Progenitor cell of endocrine pancreas (in vitro differentiated cells): ENCODE data around the gene UBASH3B. TPM values are rescaled to one million over a fixed set of nuclear protein-coding genes. Genes with fewer than 3 reads are reported as not detected.
"Not testable (repeated sequence)": the region's sequence is repeated elsewhere in the genome, so short reads cannot be mapped to it uniquely, and the experiment has no call there.

Source experiments
- DNase-seq: peaks from one replicate; pipeline ENCODE4 v3.0.0; 2021; ENCODE audit warnings: low spot score; ENCODE audit not compliant: unreplicated experiment
- H3K27ac Mint-ChIP-seq: 2 replicates; pipeline ENCODE4 v1.8.0; 2021; ENCODE audit warnings: mild to moderate bottlenecking, moderate library complexity, mixed read lengths
- H3K27me3 Mint-ChIP-seq: 2 replicates; pipeline ENCODE4 v1.8.0; 2021; ENCODE audit warnings: mixed read lengths
- H3K36me3 Mint-ChIP-seq: 2 replicates; pipeline ENCODE4 v1.8.0; 2022; ENCODE audit warnings: mixed read lengths; ENCODE audit not compliant: insufficient read depth
- H3K4me1 Mint-ChIP-seq: 2 replicates; pipeline ENCODE4 v1.8.0; 2021; ENCODE audit warnings: low read depth, mixed read lengths
- H3K4me3 Mint-ChIP-seq: 2 replicates; pipeline ENCODE4 v1.8.0; 2021; ENCODE audit warnings: low read depth, mild to moderate bottlenecking, moderate library complexity, mixed read lengths
- H3K9me3 Mint-ChIP-seq: 2 replicates; pipeline ENCODE4 v1.8.0; 2021; ENCODE audit warnings: low read depth, mixed read lengths
- CTCF ChIP-seq: fragments of 200-600 bp; sonication (generic); IDR thresholded peaks from one replicate; pipeline ENCODE4 v1.5.0; 2021; ENCODE audit warnings: antibody characterized with exemption, mild to moderate bottlenecking; ENCODE audit not compliant: unreplicated experiment
- total RNA-seq: library from RNA; stranded (reverse); gene quantifications from 2 replicates; pipeline ENCODE4 v1.2.1, GENCODE V29; 2021

UBASH3B gene
- total RNA-seq, 1 donor from 2014 or later = 2.4 TPM

- no peak for DNase-seq
- no peaks in the 10 kb centered on the region for H3K36me3 Mint-ChIP-seq
- H3K27ac Mint-ChIP-seq = no peak overlapping the region
- H3K4me1 Mint-ChIP-seq = no peaks in the 10 kb centered on the region
- H3K4me3 Mint-ChIP-seq = no peak overlapping the region
- no peak for TF ChIP-seq CTCF
- peaks cover 4% of the 10 kb centered on the region for H3K9me3 Mint-ChIP-seq
- H3K27me3 Mint-ChIP-seq = peaks cover 19% of the 10 kb centered on the region
Measured at GRCh38 chr11:122617926-122618325, 37.6 kb upstream of the UBASH3B start.

GRCh38 chr11:122618927-122619326 lies 36.6 kb upstream of the UBASH3B start:
- no peak for DNase-seq
- Mint-ChIP-seq H3K27ac (no peak overlapping the region), H3K4me1 (no peaks in the 10 kb centered on the region), H3K27me3 (peaks cover 22% of the 10 kb centered on the region), H3K4me3 (no peak overlapping the region), H3K9me3 (peaks cover 4% of the 10 kb centered on the region), H3K36me3 (no peaks in the 10 kb centered on the region)
- no peak for TF ChIP-seq CTCF

DNA sequence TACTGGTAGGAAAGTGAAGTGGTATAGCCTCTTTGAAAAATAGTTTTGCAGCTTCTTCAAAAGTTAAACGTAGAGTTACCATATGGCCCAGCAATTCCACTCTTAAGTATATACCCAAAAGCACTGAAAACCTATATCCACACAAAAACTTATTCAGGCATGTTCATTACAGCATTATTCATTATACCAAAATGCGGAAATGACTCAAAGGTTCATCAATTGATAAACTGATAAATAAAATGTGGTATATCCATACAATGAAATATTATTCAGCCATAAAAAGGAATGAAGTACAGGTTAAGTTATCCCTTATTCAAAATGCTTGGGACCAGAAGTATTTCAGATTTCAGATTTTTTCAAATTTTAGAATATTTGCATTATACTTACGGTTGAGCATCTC lies 35.8 kb upstream of the UBASH3B start:
- no peak for DNase-seq
- no peaks in the 10 kb centered on the region for H3K4me1 Mint-ChIP-seq
- H3K4me3 Mint-ChIP-seq = no peak overlapping the region
- peaks cover 4% of the 10 kb centered on the region for H3K9me3 Mint-ChIP-seq
- H3K36me3 Mint-ChIP-seq = no peaks in the 10 kb centered on the region
- no peak overlapping the region for H3K27ac Mint-ChIP-seq
- H3K27me3 Mint-ChIP-seq = peaks cover 22% of the 10 kb centered on the region
- TF ChIP-seq CTCF = no peak

- DNase-seq, H3K4me3 Mint-ChIP-seq, H3K4me1 Mint-ChIP-seq, H3K36me3 Mint-ChIP-seq, H3K27ac Mint-ChIP-seq, H3K9me3 Mint-ChIP-seq: not testable (repeated sequence)
- peaks cover 24% of the 10 kb centered on the region for H3K27me3 Mint-ChIP-seq
Measured at GRCh38 chr11:122625501-122625900, 30.0 kb upstream of the UBASH3B start.

GRCh38 chr11:122625976-122626665 lies 29.4 kb upstream of the UBASH3B start:
- Mint-ChIP-seq H3K27me3 (peaks cover 24% of the 10 kb centered on the region), H3K9me3 (no peaks in the 10 kb centered on the region), H3K27ac (no peak overlapping the region), H3K4me3 (no peak overlapping the region), H3K36me3 (no peaks in the 10 kb centered on the region), H3K4me1 (no peaks in the 10 kb centered on the region)
- DNase-seq = no peak
- no peak for TF ChIP-seq CTCF

- no peaks in the 10 kb centered on the region for H3K36me3 Mint-ChIP-seq
- no peak for TF ChIP-seq CTCF
- peaks cover 18% of the 10 kb centered on the region for H3K27me3 Mint-ChIP-seq
- H3K4me1 Mint-ChIP-seq = no peaks in the 10 kb centered on the region
- no peak for DNase-seq
- H3K9me3 Mint-ChIP-seq = no peaks in the 10 kb centered on the region
- H3K27ac Mint-ChIP-seq = no peak overlapping the region
- no peak overlapping the region for H3K4me3 Mint-ChIP-seq
Measured at GRCh38 chr11:122627745-122628144, 27.8 kb upstream of the UBASH3B start.
